PFSK-1 (cell line): ENCODE data around the gene RBM33.

Source experiments
- FOXP2 ChIP-seq: optimal IDR thresholded peaks from 2 replicates; pipeline ENCODE3; 2011; ENCODE audit warnings: borderline replicate concordance, control low read depth, inconsistent platforms; ENCODE audit not compliant: insufficient read depth; ENCODE audit errors: extremely low read length, extremely low read depth
- POLR2AphosphoS5 ChIP-seq: IDR thresholded peaks from 2 replicates; pipeline ENCODE4 v1.6.1; 2012; ENCODE audit warnings: low read depth, mild to moderate bottlenecking, control low read depth, low read length, moderate library complexity
- SIN3A ChIP-seq: IDR thresholded peaks from 2 replicates; pipeline ENCODE4 v1.6.1; 2012; ENCODE audit warnings: mild to moderate bottlenecking, low read length, moderate library complexity, borderline replicate concordance; ENCODE audit not compliant: insufficient read depth
- TAF1 ChIP-seq: IDR thresholded peaks from 2 replicates; pipeline ENCODE4 v1.6.1; 2012; ENCODE audit warnings: low read length, control low read depth, borderline replicate concordance; ENCODE audit not compliant: insufficient read depth
- TF ChIP-seq, protein P1 (sequence below), 2 experiments: IDR thresholded peaks; 2 replicates each; pipeline versions ENCODE4 v1.6.1 to v1.8.0; 2011 to 2012; ENCODE audit warnings: low read depth in 2 of 2, low read length in 2 of 2, control low read depth in 1 of 2, inconsistent platforms in 1 of 2, mild to moderate bottlenecking in 1 of 2, moderate library complexity in 1 of 2; ENCODE audit not compliant: insufficient read depth in 1 of 2

DNA sequence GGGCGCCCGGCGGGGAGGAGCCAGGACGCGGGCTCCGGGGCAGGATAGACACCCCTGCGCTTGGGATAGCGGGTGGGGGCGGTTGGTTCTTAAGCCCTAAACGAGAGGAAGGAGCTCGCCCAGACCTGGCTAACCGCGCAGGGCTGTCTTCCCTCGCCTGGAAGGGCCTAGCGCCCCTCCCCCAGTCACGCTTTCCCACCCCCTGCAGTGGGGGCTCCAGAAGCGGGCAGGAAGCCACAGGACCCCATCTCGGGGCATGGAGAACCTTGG is 161.3 kb downstream of the RBM33 start:
- TF ChIP-seq POLR2AphosphoS5, result no peak
- no peak for TF ChIP-seq TAF1
- TF ChIP-seq, protein P1, sequence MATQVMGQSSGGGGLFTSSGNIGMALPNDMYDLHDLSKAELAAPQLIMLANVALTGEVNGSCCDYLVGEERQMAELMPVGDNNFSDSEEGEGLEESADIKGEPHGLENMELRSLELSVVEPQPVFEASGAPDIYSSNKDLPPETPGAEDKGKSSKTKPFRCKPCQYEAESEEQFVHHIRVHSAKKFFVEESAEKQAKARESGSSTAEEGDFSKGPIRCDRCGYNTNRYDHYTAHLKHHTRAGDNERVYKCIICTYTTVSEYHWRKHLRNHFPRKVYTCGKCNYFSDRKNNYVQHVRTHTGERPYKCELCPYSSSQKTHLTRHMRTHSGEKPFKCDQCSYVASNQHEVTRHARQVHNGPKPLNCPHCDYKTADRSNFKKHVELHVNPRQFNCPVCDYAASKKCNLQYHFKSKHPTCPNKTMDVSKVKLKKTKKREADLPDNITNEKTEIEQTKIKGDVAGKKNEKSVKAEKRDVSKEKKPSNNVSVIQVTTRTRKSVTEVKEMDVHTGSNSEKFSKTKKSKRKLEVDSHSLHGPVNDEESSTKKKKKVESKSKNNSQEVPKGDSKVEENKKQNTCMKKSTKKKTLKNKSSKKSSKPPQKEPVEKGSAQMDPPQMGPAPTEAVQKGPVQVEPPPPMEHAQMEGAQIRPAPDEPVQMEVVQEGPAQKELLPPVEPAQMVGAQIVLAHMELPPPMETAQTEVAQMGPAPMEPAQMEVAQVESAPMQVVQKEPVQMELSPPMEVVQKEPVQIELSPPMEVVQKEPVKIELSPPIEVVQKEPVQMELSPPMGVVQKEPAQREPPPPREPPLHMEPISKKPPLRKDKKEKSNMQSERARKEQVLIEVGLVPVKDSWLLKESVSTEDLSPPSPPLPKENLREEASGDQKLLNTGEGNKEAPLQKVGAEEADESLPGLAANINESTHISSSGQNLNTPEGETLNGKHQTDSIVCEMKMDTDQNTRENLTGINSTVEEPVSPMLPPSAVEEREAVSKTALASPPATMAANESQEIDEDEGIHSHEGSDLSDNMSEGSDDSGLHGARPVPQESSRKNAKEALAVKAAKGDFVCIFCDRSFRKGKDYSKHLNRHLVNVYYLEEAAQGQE (IDR thresholded peaks at IDR 0.05; ENCODE audit: insufficient read depth in 1 of 2, low read depth in 2 of 2, low read length in 2 of 2), result no peak
- no peak for TF ChIP-seq SIN3A
- no peak for TF ChIP-seq FOXP2
